Endothelial cell of umbilical vein (primary cell): ENCODE data around the gene ASPHD1.

ENCODE experiments used
- CTCF ChIP-seq, 2 donors: IDR thresholded peaks; 1 replicate in 1 of 2; 2 replicates in 1 of 2; pipeline ENCODE4 v1.5.1; 2011; ENCODE audit warnings: low read length in 2 of 2, mild to moderate bottlenecking in 2 of 2, moderate library complexity in 2 of 2, control low read depth in 1 of 2, inconsistent platforms in 1 of 2, low read depth in 1 of 2; ENCODE audit not compliant: insufficient read depth in 1 of 2; ENCODE audit errors: extremely low read depth in 1 of 2
- JUN ChIP-seq: IDR thresholded peaks from 2 replicates; pipeline ENCODE4 v1.6.1; 2011; ENCODE audit warnings: borderline replicate concordance, low read depth; ENCODE audit not compliant: insufficient read length, insufficient read depth
- POLR2A ChIP-seq: IDR thresholded peaks from 2 replicates; pipeline ENCODE4 v1.6.1; 2012; ENCODE audit warnings: low read depth, mild to moderate bottlenecking, control low read depth, low read length

DNA sequence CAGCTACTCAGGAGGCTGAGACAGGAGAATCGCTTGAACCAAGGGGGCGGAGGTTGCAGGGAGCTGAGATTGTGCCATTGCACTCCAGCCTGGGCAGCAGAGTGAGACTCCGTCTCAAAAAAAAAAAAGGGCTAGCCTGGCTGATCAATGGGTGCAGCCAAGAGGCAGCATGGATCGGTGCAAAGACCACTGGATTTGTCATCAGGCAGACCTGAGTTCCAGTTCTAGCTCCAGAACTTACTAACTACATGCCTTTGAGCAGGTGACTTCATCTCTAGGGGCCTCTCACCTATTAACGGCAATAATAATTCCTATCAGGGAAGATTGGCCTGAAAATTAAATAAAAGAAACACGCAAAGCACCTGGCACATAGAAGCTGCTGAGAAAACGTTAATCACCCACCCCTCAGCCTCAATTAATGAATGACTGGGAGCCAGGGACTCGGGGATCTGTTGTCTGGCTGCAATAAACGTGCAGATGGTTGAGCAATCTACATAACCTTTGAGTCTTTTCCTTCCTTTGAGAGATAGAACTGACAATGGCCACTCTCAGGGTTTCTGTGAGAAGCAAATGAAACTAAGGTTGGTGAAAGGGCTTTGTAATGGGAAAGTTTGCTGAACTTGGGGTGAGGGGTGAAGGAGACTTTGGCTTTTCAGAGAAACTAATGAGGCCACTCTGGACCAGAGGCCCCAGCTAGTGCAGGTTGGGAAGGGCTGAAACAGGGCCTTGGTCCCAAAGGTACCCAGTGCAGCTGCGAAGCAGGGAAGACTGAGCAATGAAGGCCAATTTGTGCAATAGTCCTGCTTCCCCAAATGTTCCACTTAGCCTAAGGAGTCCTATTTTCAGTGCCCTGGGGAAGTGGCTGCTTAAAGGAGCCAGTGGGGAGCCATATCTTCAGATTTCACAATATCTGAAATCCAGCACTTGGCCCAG lies 8.5 kb upstream of the ASPHD1 start:
- TF ChIP-seq CTCF (IDR thresholded peaks at IDR 0.05; ENCODE audit: extremely low read depth in 1 of 2, insufficient read depth in 1 of 2, low read depth in 1 of 2, low read length in 2 of 2) = no peak
- no peak for TF ChIP-seq POLR2A
- TF ChIP-seq JUN = no peak
